Loucy (cell line): ENCODE measurements around the gene STARD13.

Experiments
- H2AFZ ChIP-seq: fragments of 200-600 bp; sonication (generic); 2 replicates; pipeline ENCODE4 v1.6.0; 2016; ENCODE audit warnings: antibody characterized with exemption, mild to moderate bottlenecking, low read length, moderate library complexity
- H3F3A ChIP-seq: fragments of 200-600 bp; 2 replicates; pipeline ENCODE4 v1.6.0; 2016; ENCODE audit warnings: antibody characterized with exemption, low read depth, mild to moderate bottlenecking
- H3K27me3 ChIP-seq: fragments of 200-600 bp; sonication (generic); 2 replicates; pipeline ENCODE4 v1.6.1; 2014; ENCODE audit warnings: low read length, mild to moderate bottlenecking; ENCODE audit not compliant: insufficient read depth, poor library complexity, severe bottlenecking
- H3K36me3 ChIP-seq: fragments of 200-600 bp; sonication (generic); 2 replicates; pipeline ENCODE4 v1.6.1; 2016; ENCODE audit warnings: low read length; ENCODE audit not compliant: insufficient read depth
- H3K4me1 ChIP-seq: fragments of 200-600 bp; sonication (generic); 2 replicates; pipeline ENCODE4 v1.5.1; 2014; ENCODE audit warnings: low read length, mild to moderate bottlenecking; ENCODE audit not compliant: insufficient read depth, poor library complexity, severe bottlenecking
- H3K4me2 ChIP-seq: fragments of 200-600 bp; sonication (generic); 2 replicates; pipeline ENCODE4 v1.6.0; 2014; ENCODE audit warnings: antibody characterized with exemption, low read length, low read depth, mild to moderate bottlenecking; ENCODE audit not compliant: poor library complexity, severe bottlenecking
- H3K4me3 ChIP-seq: fragments of 200-600 bp; sonication (generic); 2 replicates; pipeline ENCODE4 v1.5.1; 2014; ENCODE audit warnings: low read length, mild to moderate bottlenecking, mixed read lengths; ENCODE audit not compliant: poor library complexity, severe bottlenecking
- H3K79me2 ChIP-seq: fragments of 200-600 bp; sonication (generic); 2 replicates; pipeline ENCODE4 v1.6.1; 2014; ENCODE audit warnings: low read length; ENCODE audit not compliant: insufficient read depth
- H3K9ac ChIP-seq: fragments of 200-600 bp; sonication (generic); 2 replicates; pipeline ENCODE4 v1.6.0; 2014; ENCODE audit warnings: mild to moderate bottlenecking, low read depth, low read length, moderate library complexity; ENCODE audit not compliant: poor library complexity, severe bottlenecking
- H3K9me2 ChIP-seq: fragments of 200-600 bp; sonication (generic); replicated peaks from 2 replicates; pipeline ENCODE4 v1.6.1; 2016; ENCODE audit warnings: low read depth, low read length, mixed read lengths
- H3K9me3 ChIP-seq: fragments of 200-600 bp; sonication (generic); 2 replicates; pipeline ENCODE4 v1.6.1; 2014; ENCODE audit warnings: mild to moderate bottlenecking, antibody characterized with exemption, low read length, low read depth; ENCODE audit not compliant: insufficient read depth
- H4K20me1 ChIP-seq: fragments of 200-600 bp; sonication (generic); 2 replicates; pipeline ENCODE4 v1.6.0; 2014; ENCODE audit warnings: antibody characterized with exemption, low read length, mild to moderate bottlenecking; ENCODE audit not compliant: insufficient read depth, poor library complexity, severe bottlenecking
- CTCF ChIP-seq: fragments of 200-600 bp; sonication (generic); conservative IDR thresholded peaks from 2 replicates; pipeline ENCODE4 v1.5.1; 2014; ENCODE audit warnings: mild to moderate bottlenecking, antibody characterized with exemption, low read length
- EZH2phosphoT487 ChIP-seq: fragments of 200-600 bp; IDR thresholded peaks from 2 replicates; pipeline ENCODE4 v1.6.1; 2018; ENCODE audit warnings: antibody characterized with exemption, mild to moderate bottlenecking, moderate library complexity, borderline replicate concordance

The STARD13 gene

GRCh38 chr13:33260168-33261098 is 25.1 kb downstream of the STARD13 start:
- Histone ChIP-seq H3K27me3 (no peaks in the 10 kb centered on the region), H3K9ac (no peak overlapping the region), H3F3A (no peaks in the 10 kb centered on the region), H3K9me3 (no peaks in the 10 kb centered on the region), H2AFZ (no peak overlapping the region), H3K79me2 (no peaks in the 10 kb centered on the region), H3K4me2 (no peak overlapping the region), H3K4me3 (no peak overlapping the region), H3K4me1 (no peaks in the 10 kb centered on the region), H4K20me1 (no peaks in the 10 kb centered on the region), H3K9me2 (no peaks in the 10 kb centered on the region), H3K36me3 (no peaks in the 10 kb centered on the region)
- TF ChIP-seq CTCF (no peak), EZH2phosphoT487 (no peak)

- Histone ChIP-seq H4K20me1 (no peaks in the 10 kb centered on the region), H3K4me3 (no peak overlapping the region), H3K4me1 (no peaks in the 10 kb centered on the region), H3K9me2 (no peaks in the 10 kb centered on the region), H3K9me3 (no peaks in the 10 kb centered on the region), H3F3A (no peaks in the 10 kb centered on the region), H3K79me2 (no peaks in the 10 kb centered on the region), H3K9ac (no peak overlapping the region), H2AFZ (no peak overlapping the region), H3K27me3 (no peaks in the 10 kb centered on the region), H3K36me3 (no peaks in the 10 kb centered on the region), H3K4me2 (no peak overlapping the region)
- no peak for TF ChIP-seq EZH2phosphoT487
- TF ChIP-seq CTCF, result no peak
Observed at GRCh38 chr13:33259296-33259695, 26.3 kb downstream of the STARD13 start.

- H3K27me3 ChIP-seq, result no peaks in the 10 kb centered on the region
- H3K4me3 ChIP-seq, result no peak overlapping the region
- H3K9me2 ChIP-seq, result no peaks in the 10 kb centered on the region
- no peak overlapping the region for H3K9ac ChIP-seq
- H3K79me2 ChIP-seq, result no peaks in the 10 kb centered on the region
- H3K4me2 ChIP-seq, result no peak overlapping the region
- no peaks in the 10 kb centered on the region for H4K20me1 ChIP-seq
- no peaks in the 10 kb centered on the region for H3K9me3 ChIP-seq
- no peaks in the 10 kb centered on the region for H3K4me1 ChIP-seq
- no peaks in the 10 kb centered on the region for H3F3A ChIP-seq
- no peak for TF ChIP-seq EZH2phosphoT487
- TF ChIP-seq CTCF, result no peak
- no peak overlapping the region for H2AFZ ChIP-seq
- H3K36me3 ChIP-seq, result no peaks in the 10 kb centered on the region
Observed at GRCh38 chr13:33258808-33259193, 26.8 kb downstream of the STARD13 start.
